H9 (cell line): ENCODE measurements around the gene PLAAT1. TPM values are rescaled to one million over a fixed set of nuclear protein-coding genes. Genes with fewer than 3 reads are reported as not detected.

Experiments used
- DNase-seq: peaks from one replicate; pipeline ENCODE4 v3.0.0-alpha.2; 2017
- H2AFZ ChIP-seq: one replicate; pipeline ENCODE4 v1.6.1; 2013; ENCODE audit warnings: mild to moderate bottlenecking, low read length, control low read depth, moderate library complexity
- H2AK5ac ChIP-seq: 2 replicates; pipeline ENCODE4 v1.6.1; 2013; ENCODE audit warnings: low read length, control low read depth, mixed read lengths; ENCODE audit not compliant: insufficient read length
- H2BK120ac ChIP-seq: one replicate; pipeline ENCODE4 v1.6.1; 2013; ENCODE audit warnings: low read depth, mild to moderate bottlenecking, low read length, control low read depth, inconsistent platforms; ENCODE audit not compliant: poor library complexity, severe bottlenecking
- H2BK12ac ChIP-seq: 2 replicates; pipeline ENCODE4 v1.6.1; 2013; ENCODE audit warnings: low read length, control low read depth, mixed read lengths, low read depth; ENCODE audit not compliant: insufficient read length
- H2BK15ac ChIP-seq: 2 replicates; pipeline ENCODE4 v1.6.1; 2013; ENCODE audit warnings: low read depth, low read length, control low read depth
- H2BK20ac ChIP-seq: one replicate; pipeline ENCODE4 v1.6.1; 2013; ENCODE audit warnings: low read depth, mild to moderate bottlenecking, low read length, control low read depth, inconsistent platforms; ENCODE audit not compliant: poor library complexity, severe bottlenecking
- H2BK5ac ChIP-seq: 2 replicates; pipeline ENCODE4 v1.6.1; 2013; ENCODE audit warnings: low read length, control low read depth, mixed read lengths; ENCODE audit not compliant: insufficient read length
- H3K14ac ChIP-seq: 2 replicates; pipeline ENCODE4 v1.6.1; 2013; ENCODE audit warnings: low read length, control low read depth; ENCODE audit not compliant: insufficient read depth
- H3K18ac ChIP-seq: 2 replicates; pipeline ENCODE4 v1.6.1; 2013; ENCODE audit warnings: low read depth, mild to moderate bottlenecking, mixed read lengths, low read length, control low read depth; ENCODE audit not compliant: insufficient read length
- H3K23ac ChIP-seq: 2 replicates; pipeline ENCODE4 v1.6.1; 2013; ENCODE audit warnings: low read length, control low read depth, mixed read lengths, low read depth; ENCODE audit not compliant: insufficient read length
- H3K23me2 ChIP-seq: 2 replicates; pipeline ENCODE4 v1.6.1; 2013; ENCODE audit warnings: low read depth, mild to moderate bottlenecking, mixed read lengths, low read length, control low read depth; ENCODE audit not compliant: insufficient read length, poor library complexity, severe bottlenecking
- H3K27ac ChIP-seq: 2 replicates; pipeline ENCODE4 v1.5.1; 2013; ENCODE audit warnings: low read length, control low read depth, mixed read lengths, low read depth; ENCODE audit not compliant: insufficient read length
- H3K27me3 ChIP-seq: 2 replicates; pipeline ENCODE4 v1.6.1; 2013; ENCODE audit warnings: low read length, control low read depth, inconsistent platforms; ENCODE audit not compliant: insufficient read depth
- H3K4ac ChIP-seq: 2 replicates; pipeline ENCODE4 v1.6.1; 2013; ENCODE audit warnings: low read depth, mild to moderate bottlenecking, control low read depth, inconsistent platforms, low read length, moderate library complexity
- H3K4me1 ChIP-seq: 2 replicates; pipeline ENCODE4 v1.6.1; 2013; ENCODE audit warnings: low read length, control low read depth, inconsistent platforms; ENCODE audit not compliant: insufficient read depth
- H3K4me2 ChIP-seq: 2 replicates; pipeline ENCODE4 v1.6.1; 2013; ENCODE audit warnings: low read length, control low read depth, mixed read lengths; ENCODE audit not compliant: insufficient read length, insufficient read depth
- H3K56ac ChIP-seq: 2 replicates; pipeline ENCODE4 v1.6.1; 2013; ENCODE audit warnings: low read depth, mild to moderate bottlenecking, mixed read lengths, low read length, control low read depth; ENCODE audit not compliant: insufficient read length
- H3K79me1 ChIP-seq: 2 replicates; pipeline ENCODE4 v1.6.1; 2013; ENCODE audit warnings: low read depth, mild to moderate bottlenecking, moderate library complexity, low read length, control low read depth, inconsistent platforms; ENCODE audit not compliant: insufficient read depth, poor library complexity, severe bottlenecking
- H3K79me2 ChIP-seq: 2 replicates; pipeline ENCODE4 v1.6.1; 2013; ENCODE audit warnings: low read length, control low read depth, inconsistent platforms; ENCODE audit not compliant: insufficient read depth
- H3K9ac ChIP-seq: 2 replicates; pipeline ENCODE4 v1.6.1; 2013; ENCODE audit warnings: low read length, control low read depth, mixed read lengths; ENCODE audit not compliant: insufficient read length; ENCODE audit errors: extremely low read depth
- H3K9me3 ChIP-seq: one replicate; pipeline ENCODE4 v1.6.1; 2013; ENCODE audit warnings: low read depth, low read length, inconsistent platforms; ENCODE audit not compliant: control insufficient read depth
- H3T11ph ChIP-seq: one replicate; pipeline ENCODE4 v1.6.1; 2013; ENCODE audit warnings: mild to moderate bottlenecking, low read length, control low read depth, inconsistent platforms
- H4K20me1 ChIP-seq: one replicate; pipeline ENCODE4 v1.6.1; 2013; ENCODE audit not compliant: control insufficient read depth, insufficient read length, insufficient read depth
- H4K5ac ChIP-seq: 2 replicates; pipeline ENCODE4 v1.6.1; 2013; ENCODE audit warnings: low read depth, mild to moderate bottlenecking, mixed read lengths, low read length, control low read depth; ENCODE audit not compliant: insufficient read length
- H4K8ac ChIP-seq: replicated peaks from 2 replicates; pipeline ENCODE4 v1.6.1; 2013; ENCODE audit warnings: low read length, control low read depth, mixed read lengths, low read depth; ENCODE audit not compliant: insufficient read length
- H4K91ac ChIP-seq: 2 replicates; pipeline ENCODE4 v1.6.1; 2013; ENCODE audit warnings: low read depth, mild to moderate bottlenecking, moderate library complexity, mixed read lengths, low read length, control low read depth; ENCODE audit not compliant: insufficient read length
- H3K27ac Mint-ChIP-seq, 3 experiments: 2 replicates in 2 of 3; 3 replicates in 1 of 3; pipeline ENCODE4 v1.8.0; 2020 to 2021; ENCODE audit warnings: mixed read lengths in 3 of 3, mild to moderate bottlenecking in 1 of 3, moderate library complexity in 1 of 3
- H3K27me3 Mint-ChIP-seq: 2 replicates; pipeline ENCODE4 v1.8.0; 2021; ENCODE audit warnings: low read depth, mild to moderate bottlenecking, moderate library complexity, mixed read lengths
- H3K36me3 Mint-ChIP-seq, 3 experiments: 2 replicates in 2 of 3; 3 replicates in 1 of 3; pipeline ENCODE4 v1.8.0; 2020 to 2021; ENCODE audit warnings: low read depth in 3 of 3, mixed read lengths in 3 of 3; ENCODE audit not compliant: insufficient read depth in 1 of 3
- H3K4me1 Mint-ChIP-seq, 2 experiments: 2 replicates each; pipeline ENCODE4 v1.8.0; 2020; ENCODE audit warnings: mixed read lengths in 2 of 2
- H3K4me3 Mint-ChIP-seq, 2 experiments: 2 replicates in 1 of 2; 3 replicates in 1 of 2; pipeline ENCODE4 v1.8.0; 2020 to 2021; ENCODE audit warnings: mild to moderate bottlenecking in 2 of 2, mixed read lengths in 2 of 2, moderate library complexity in 1 of 2
- H3K9me3 Mint-ChIP-seq, 2 experiments: 2 replicates in 1 of 2; 3 replicates in 1 of 2; pipeline ENCODE4 v1.8.0; 2020; ENCODE audit warnings: mild to moderate bottlenecking in 2 of 2, mixed read lengths in 2 of 2, moderate library complexity in 1 of 2
- WGBS: extraction: QIAGEN DNeasy Blood & Tissue Kit; methylation state at CpG from one replicate; pipeline ENCODE4 v1.1.7; 2013; ENCODE audit warnings: missing lambda C conversion rate, low lambda C conversion rate, mixed read lengths; ENCODE audit not compliant: insufficient read length; ENCODE audit errors: extremely low coverage; 5-methylcytosine and 5-hydroxymethylcytosine counted together
- total RNA-seq: library from RNA; stranded (reverse); gene quantifications from 2 replicates; pipeline ENCODE4 v1.2.1, GENCODE V29; 2021
- TF ChIP-seq, protein P1 (sequence below): fragments of 200-600 bp; sonication (generic); conservative IDR thresholded peaks from 3 replicates; pipeline ENCODE4 v1.8.0; 2021; ENCODE audit warnings: antibody characterized with exemption, mild to moderate bottlenecking

The PLAAT1 gene
- total RNA-seq, 1 experiment from 2014 or later, result 4.4 TPM

GRCh38 chr3:193297421-193297820, 56.4 kb downstream of the PLAAT1 start:
- Mint-ChIP-seq H3K4me1 (no peaks in the 10 kb centered on the region), H3K27ac (no peak overlapping the region), H3K27me3 (no peaks in the 10 kb centered on the region), H3K4me3 (no peak overlapping the region), H3K36me3 (peaks cover 1 to 7% (median 2%) of the 10 kb centered on the region in 3 experiments; a peak in 6 of 7 replicates), H3K9me3 (peaks cover 13 to 22% of the 10 kb centered on the region in 2 experiments)
- H2BK12ac ChIP-seq, result no peak overlapping the region
- no peak overlapping the region for H4K8ac ChIP-seq
- no peak overlapping the region for H2BK20ac ChIP-seq
- no peak overlapping the region for H3K18ac ChIP-seq
- no peak overlapping the region for H3K27ac ChIP-seq
- no peaks in the 10 kb centered on the region for H3K79me2 ChIP-seq
- H2BK120ac ChIP-seq, result no peak overlapping the region
- H3K56ac ChIP-seq, result no peak overlapping the region
- no peak overlapping the region for H2BK5ac ChIP-seq
- H3K4ac ChIP-seq, result no peak overlapping the region
- H3K79me1 ChIP-seq, result no peaks in the 10 kb centered on the region
- H2BK15ac ChIP-seq, result no peak overlapping the region
- TF ChIP-seq, protein P1, sequence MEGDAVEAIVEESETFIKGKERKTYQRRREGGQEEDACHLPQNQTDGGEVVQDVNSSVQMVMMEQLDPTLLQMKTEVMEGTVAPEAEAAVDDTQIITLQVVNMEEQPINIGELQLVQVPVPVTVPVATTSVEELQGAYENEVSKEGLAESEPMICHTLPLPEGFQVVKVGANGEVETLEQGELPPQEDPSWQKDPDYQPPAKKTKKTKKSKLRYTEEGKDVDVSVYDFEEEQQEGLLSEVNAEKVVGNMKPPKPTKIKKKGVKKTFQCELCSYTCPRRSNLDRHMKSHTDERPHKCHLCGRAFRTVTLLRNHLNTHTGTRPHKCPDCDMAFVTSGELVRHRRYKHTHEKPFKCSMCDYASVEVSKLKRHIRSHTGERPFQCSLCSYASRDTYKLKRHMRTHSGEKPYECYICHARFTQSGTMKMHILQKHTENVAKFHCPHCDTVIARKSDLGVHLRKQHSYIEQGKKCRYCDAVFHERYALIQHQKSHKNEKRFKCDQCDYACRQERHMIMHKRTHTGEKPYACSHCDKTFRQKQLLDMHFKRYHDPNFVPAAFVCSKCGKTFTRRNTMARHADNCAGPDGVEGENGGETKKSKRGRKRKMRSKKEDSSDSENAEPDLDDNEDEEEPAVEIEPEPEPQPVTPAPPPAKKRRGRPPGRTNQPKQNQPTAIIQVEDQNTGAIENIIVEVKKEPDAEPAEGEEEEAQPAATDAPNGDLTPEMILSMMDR, result no peak
- no peak for DNase-seq
- H4K91ac ChIP-seq, result no peak overlapping the region
- whole genome bisulfite sequencing, result no CpG with 5 or more reads among the region's 5 CpGs
- H3K23me2 ChIP-seq, result no peaks in the 10 kb centered on the region
- H3K27me3 ChIP-seq, result no peaks in the 10 kb centered on the region
- no peak overlapping the region for H2AFZ ChIP-seq
- H3K4me1 ChIP-seq, result no peaks in the 10 kb centered on the region
- H3K9me3 ChIP-seq, result peaks cover 2% of the 10 kb centered on the region
- no peak overlapping the region for H3K9ac ChIP-seq
- H4K20me1 ChIP-seq, result no peaks in the 10 kb centered on the region
- H3K4me2 ChIP-seq, result no peak overlapping the region
- H3T11ph ChIP-seq, result no peak overlapping the region
- H4K5ac ChIP-seq, result no peak overlapping the region
- H2AK5ac ChIP-seq, result no peak overlapping the region
- no peak overlapping the region for H3K23ac ChIP-seq
- H3K14ac ChIP-seq, result no peak overlapping the region
